ENCODE data around the gene GFI1B. TPM values are rescaled to one million over a fixed set of nuclear protein-coding genes. Genes with fewer than 3 reads are reported as not detected.
A peak's percentile ranks its signal among the peaks of the same experiment; 100 is the strongest.

Gene GFI1B
- total and polyA plus RNA-seq, 2 of the 13 experiments (the other 11 are each of a cell fraction or from before 2014, with no cell fraction given) = 0.15 to 0.51 TPM

DNA sequence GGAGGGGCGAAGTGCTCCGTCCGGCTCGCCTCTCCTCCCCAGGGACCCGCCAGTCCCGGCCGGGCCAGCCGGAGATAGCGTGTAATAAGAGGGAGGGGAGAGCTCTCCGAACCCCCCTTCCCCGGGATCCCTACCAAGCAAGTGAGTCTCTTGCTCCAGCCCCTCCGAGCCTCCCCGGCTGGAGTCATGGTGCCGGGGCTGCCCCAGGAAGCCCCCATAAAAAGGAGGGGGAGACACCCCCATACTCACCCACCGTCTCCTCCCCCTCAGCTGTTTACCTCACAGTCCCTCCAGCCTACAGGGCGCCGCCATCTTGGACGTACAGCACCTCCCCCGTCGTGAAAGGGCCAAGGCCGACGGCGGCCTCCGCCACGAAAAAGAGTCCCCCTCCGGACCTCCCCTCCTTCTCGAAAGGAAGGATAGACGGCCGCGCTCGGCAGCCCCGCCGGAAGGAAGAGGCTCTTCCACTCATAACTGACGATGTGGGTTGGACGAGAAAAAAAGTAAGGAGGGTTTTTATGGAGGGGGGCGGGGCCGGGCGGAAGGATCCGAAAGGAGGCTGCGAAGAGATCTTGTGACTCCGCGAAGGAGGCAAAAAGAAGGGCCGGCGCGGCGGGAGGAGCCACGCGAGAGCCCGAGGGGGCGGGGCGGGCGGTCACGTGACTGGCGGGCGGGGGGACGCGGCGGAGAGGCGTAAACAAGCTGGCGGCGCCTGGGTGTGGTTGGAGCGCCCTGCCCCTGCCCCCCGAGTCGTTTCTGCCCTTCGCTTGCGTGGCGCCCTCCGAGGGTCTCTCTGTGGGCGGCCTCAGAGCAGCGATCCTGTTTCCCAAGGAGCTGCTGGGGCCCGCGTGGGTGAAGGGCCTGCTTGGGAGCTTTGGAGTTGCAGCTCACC, 34.0 kb upstream of the GFI1B start, which contains the start of gene TSC1 (continued):
- TF ChIP-seq, protein P1, sequence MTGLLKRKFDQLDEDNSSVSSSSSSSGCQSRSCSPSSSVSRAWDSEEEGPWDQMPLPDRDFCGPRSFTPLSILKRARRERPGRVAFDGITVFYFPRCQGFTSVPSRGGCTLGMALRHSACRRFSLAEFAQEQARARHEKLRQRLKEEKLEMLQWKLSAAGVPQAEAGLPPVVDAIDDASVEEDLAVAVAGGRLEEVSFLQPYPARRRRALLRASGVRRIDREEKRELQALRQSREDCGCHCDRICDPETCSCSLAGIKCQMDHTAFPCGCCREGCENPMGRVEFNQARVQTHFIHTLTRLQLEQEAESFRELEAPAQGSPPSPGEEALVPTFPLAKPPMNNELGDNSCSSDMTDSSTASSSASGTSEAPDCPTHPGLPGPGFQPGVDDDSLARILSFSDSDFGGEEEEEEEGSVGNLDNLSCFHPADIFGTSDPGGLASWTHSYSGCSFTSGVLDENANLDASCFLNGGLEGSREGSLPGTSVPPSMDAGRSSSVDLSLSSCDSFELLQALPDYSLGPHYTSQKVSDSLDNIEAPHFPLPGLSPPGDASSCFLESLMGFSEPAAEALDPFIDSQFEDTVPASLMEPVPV (CRISPR knock-in tag; IDR thresholded peaks at IDR 0.05) = peak; percentile 72
- TF ChIP-seq HNF4A (CRISPR knock-in tag; IDR thresholded peaks at IDR 0.05) (no peak; the same call in 1 of the 2 replicates), EHMT2 (IDR thresholded peaks at IDR 0.05; ENCODE audit: borderline replicate concordance, low read depth, low read length) (no peak), CHD2 (IDR thresholded peaks at IDR 0.05; ENCODE audit: low read depth, low read length) (peak; percentile 91), ZBTB42 (CRISPR knock-in tag; IDR thresholded peaks at IDR 0.05) (no peak), ZNF605 (CRISPR knock-in tag; IDR thresholded peaks at IDR 0.05) (no peak; the same call in 1 of the 2 replicates), NCOA5 (CRISPR knock-in tag; IDR thresholded peaks at IDR 0.05) (no peak), NBN (conservative IDR thresholded peaks at IDR 0.05) (no peak), ZNF225 (CRISPR knock-in tag; IDR thresholded peaks at IDR 0.05) (peak; percentile 44; the same call in 1 of the 2 replicates), SIX1 (CRISPR knock-in tag; IDR thresholded peaks at IDR 0.05; ENCODE audit: borderline replicate concordance) (peak; percentile 47; the same call in 1 of the 2 replicates)
- TF ChIP-seq, protein P2, sequence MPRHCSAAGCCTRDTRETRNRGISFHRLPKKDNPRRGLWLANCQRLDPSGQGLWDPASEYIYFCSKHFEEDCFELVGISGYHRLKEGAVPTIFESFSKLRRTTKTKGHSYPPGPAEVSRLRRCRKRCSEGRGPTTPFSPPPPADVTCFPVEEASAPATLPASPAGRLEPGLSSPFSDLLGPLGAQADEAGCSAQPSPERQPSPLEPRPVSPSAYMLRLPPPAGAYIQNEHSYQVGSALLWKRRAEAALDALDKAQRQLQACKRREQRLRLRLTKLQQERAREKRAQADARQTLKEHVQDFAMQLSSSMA (CRISPR knock-in tag; IDR thresholded peaks at IDR 0.05) = no peak
- TF ChIP-seq, protein P3, sequence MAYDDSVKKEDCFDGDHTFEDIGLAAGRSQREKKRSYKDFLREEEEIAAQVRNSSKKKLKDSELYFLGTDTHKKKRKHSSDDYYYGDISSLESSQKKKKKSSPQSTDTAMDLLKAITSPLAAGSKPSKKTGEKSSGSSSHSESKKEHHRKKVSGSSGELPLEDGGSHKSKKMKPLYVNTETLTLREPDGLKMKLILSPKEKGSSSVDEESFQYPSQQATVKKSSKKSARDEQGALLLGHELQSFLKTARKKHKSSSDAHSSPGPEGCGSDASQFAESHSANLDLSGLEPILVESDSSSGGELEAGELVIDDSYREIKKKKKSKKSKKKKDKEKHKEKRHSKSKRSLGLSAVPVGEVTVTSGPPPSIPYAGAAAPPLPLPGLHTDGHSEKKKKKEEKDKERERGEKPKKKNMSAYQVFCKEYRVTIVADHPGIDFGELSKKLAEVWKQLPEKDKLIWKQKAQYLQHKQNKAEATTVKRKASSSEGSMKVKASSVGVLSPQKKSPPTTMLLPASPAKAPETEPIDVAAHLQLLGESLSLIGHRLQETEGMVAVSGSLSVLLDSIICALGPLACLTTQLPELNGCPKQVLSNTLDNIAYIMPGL (CRISPR knock-in tag; IDR thresholded peaks at IDR 0.05; ENCODE audit: borderline replicate concordance in 1 of 2, low read depth in 1 of 2) = peak; percentile 59 to 80; a peak in 3 of 4 replicates
- TF ChIP-seq, protein P4, sequence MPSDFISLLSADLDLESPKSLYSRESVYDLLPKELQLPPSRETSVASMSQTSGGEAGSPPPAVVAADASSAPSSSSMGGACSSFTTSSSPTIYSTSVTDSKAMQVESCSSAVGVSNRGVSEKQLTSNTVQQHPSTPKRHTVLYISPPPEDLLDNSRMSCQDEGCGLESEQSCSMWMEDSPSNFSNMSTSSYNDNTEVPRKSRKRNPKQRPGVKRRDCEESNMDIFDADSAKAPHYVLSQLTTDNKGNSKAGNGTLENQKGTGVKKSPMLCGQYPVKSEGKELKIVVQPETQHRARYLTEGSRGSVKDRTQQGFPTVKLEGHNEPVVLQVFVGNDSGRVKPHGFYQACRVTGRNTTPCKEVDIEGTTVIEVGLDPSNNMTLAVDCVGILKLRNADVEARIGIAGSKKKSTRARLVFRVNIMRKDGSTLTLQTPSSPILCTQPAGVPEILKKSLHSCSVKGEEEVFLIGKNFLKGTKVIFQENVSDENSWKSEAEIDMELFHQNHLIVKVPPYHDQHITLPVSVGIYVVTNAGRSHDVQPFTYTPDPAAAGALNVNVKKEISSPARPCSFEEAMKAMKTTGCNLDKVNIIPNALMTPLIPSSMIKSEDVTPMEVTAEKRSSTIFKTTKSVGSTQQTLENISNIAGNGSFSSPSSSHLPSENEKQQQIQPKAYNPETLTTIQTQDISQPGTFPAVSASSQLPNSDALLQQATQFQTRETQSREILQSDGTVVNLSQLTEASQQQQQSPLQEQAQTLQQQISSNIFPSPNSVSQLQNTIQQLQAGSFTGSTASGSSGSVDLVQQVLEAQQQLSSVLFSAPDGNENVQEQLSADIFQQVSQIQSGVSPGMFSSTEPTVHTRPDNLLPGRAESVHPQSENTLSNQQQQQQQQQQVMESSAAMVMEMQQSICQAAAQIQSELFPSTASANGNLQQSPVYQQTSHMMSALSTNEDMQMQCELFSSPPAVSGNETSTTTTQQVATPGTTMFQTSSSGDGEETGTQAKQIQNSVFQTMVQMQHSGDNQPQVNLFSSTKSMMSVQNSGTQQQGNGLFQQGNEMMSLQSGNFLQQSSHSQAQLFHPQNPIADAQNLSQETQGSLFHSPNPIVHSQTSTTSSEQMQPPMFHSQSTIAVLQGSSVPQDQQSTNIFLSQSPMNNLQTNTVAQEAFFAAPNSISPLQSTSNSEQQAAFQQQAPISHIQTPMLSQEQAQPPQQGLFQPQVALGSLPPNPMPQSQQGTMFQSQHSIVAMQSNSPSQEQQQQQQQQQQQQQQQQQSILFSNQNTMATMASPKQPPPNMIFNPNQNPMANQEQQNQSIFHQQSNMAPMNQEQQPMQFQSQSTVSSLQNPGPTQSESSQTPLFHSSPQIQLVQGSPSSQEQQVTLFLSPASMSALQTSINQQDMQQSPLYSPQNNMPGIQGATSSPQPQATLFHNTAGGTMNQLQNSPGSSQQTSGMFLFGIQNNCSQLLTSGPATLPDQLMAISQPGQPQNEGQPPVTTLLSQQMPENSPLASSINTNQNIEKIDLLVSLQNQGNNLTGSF (CRISPR knock-in tag; IDR thresholded peaks at IDR 0.05) = no peak
- TF ChIP-seq, protein P5, sequence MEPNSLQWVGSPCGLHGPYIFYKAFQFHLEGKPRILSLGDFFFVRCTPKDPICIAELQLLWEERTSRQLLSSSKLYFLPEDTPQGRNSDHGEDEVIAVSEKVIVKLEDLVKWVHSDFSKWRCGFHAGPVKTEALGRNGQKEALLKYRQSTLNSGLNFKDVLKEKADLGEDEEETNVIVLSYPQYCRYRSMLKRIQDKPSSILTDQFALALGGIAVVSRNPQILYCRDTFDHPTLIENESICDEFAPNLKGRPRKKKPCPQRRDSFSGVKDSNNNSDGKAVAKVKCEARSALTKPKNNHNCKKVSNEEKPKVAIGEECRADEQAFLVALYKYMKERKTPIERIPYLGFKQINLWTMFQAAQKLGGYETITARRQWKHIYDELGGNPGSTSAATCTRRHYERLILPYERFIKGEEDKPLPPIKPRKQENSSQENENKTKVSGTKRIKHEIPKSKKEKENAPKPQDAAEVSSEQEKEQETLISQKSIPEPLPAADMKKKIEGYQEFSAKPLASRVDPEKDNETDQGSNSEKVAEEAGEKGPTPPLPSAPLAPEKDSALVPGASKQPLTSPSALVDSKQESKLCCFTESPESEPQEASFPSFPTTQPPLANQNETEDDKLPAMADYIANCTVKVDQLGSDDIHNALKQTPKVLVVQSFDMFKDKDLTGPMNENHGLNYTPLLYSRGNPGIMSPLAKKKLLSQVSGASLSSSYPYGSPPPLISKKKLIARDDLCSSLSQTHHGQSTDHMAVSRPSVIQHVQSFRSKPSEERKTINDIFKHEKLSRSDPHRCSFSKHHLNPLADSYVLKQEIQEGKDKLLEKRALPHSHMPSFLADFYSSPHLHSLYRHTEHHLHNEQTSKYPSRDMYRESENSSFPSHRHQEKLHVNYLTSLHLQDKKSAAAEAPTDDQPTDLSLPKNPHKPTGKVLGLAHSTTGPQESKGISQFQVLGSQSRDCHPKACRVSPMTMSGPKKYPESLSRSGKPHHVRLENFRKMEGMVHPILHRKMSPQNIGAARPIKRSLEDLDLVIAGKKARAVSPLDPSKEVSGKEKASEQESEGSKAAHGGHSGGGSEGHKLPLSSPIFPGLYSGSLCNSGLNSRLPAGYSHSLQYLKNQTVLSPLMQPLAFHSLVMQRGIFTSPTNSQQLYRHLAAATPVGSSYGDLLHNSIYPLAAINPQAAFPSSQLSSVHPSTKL (CRISPR knock-in tag; IDR thresholded peaks at IDR 0.05) = peak; percentile 24; the same call in 1 of the 2 replicates

All from HepG2 (cell line).